ENCODE data around the gene CYLD. TPM values are rescaled to one million over a fixed set of nuclear protein-coding genes. Genes with fewer than 3 reads are reported as not detected.

Gene CYLD
- total RNA-seq, 1 donor from 2014 or later, result 33.9 TPM

DNA sequence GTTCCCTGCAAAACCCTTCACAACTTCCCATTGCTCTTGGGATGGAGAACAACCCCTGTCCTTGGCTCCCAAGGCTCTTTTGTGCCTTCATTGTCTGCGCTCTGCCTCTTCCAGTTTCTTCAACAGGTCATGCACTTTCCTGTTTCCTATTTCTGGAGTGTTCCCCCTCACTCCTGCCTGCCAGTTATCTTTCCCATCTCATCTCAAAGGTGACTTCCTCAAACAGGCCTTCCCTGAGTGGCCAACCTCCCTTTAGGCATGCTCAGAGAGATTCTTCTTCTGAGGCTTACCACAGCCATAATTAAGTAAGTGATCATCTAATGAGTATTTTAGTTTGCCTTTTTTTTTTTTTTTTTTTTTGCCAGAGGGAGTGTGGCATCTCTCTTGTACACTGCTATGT lies 2.9 kb upstream of the CYLD start:
- DNase-seq (ENCODE audit: extremely low spot score in 2 of 2), result no peak
- no peak for TF ChIP-seq POLR2AphosphoS5 (IDR thresholded peaks at IDR 0.05; ENCODE audit: insufficient read depth in 1 of 2, low read depth in 1 of 2)
- TF ChIP-seq POLR2A (IDR thresholded peaks at IDR 0.05), result no peak
- TF ChIP-seq, protein P1, sequence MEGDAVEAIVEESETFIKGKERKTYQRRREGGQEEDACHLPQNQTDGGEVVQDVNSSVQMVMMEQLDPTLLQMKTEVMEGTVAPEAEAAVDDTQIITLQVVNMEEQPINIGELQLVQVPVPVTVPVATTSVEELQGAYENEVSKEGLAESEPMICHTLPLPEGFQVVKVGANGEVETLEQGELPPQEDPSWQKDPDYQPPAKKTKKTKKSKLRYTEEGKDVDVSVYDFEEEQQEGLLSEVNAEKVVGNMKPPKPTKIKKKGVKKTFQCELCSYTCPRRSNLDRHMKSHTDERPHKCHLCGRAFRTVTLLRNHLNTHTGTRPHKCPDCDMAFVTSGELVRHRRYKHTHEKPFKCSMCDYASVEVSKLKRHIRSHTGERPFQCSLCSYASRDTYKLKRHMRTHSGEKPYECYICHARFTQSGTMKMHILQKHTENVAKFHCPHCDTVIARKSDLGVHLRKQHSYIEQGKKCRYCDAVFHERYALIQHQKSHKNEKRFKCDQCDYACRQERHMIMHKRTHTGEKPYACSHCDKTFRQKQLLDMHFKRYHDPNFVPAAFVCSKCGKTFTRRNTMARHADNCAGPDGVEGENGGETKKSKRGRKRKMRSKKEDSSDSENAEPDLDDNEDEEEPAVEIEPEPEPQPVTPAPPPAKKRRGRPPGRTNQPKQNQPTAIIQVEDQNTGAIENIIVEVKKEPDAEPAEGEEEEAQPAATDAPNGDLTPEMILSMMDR (IDR thresholded peaks at IDR 0.05), result no peak
- H3K27me3 ChIP-seq, result no peaks in the 10 kb centered on the region
- H3K36me3 ChIP-seq, result no peaks in the 10 kb centered on the region
- no peak overlapping the region for H3K4me3 ChIP-seq
- H3K9me3 ChIP-seq, result no peaks in the 10 kb centered on the region
- no peak overlapping the region for H3K27ac ChIP-seq
- H3K4me1 ChIP-seq, result peaks cover 19% of the 10 kb centered on the region
- intact Hi-C loops (cut with DNase I), result no loop called here

DNA sequence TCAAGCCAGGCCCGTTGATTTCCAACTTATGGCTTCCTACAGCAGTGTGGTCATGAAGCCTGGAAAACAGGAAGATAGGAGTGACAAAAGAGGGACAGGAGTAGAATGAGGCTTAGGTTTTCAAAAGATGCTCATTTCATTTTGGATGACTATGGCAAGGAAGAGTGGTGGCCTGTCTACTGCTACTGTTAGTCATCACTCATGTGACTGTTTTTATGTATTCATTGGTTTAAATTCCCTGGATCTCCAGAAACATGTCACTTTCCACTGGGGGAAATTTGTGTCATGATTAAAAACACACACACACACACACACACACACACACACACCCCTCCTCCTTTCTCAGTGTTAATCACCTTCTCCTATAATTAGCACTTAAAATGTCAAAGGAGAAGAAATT lies 1.1 kb upstream of the CYLD start:
- DNase-seq (ENCODE audit: extremely low spot score in 2 of 2), result no peak
- Histone ChIP-seq H3K9me3 (no peaks in the 10 kb centered on the region), H3K27ac (peak overlapping the region; percentile 67), H3K36me3 (no peaks in the 10 kb centered on the region), H3K27me3 (no peaks in the 10 kb centered on the region), H3K4me1 (peaks cover 29% of the 10 kb centered on the region), H3K4me3 (peak overlapping the region in 1 of 2 donors; percentile 96)
- TF ChIP-seq, protein P1 (IDR thresholded peaks at IDR 0.05), result no peak
- TF ChIP-seq POLR2AphosphoS5 (IDR thresholded peaks at IDR 0.05; ENCODE audit: insufficient read depth in 1 of 2, low read depth in 1 of 2), result no peak
- TF ChIP-seq POLR2A (IDR thresholded peaks at IDR 0.05), result no peak
- intact Hi-C loops (cut with DNase I), result no loop called here

DNA sequence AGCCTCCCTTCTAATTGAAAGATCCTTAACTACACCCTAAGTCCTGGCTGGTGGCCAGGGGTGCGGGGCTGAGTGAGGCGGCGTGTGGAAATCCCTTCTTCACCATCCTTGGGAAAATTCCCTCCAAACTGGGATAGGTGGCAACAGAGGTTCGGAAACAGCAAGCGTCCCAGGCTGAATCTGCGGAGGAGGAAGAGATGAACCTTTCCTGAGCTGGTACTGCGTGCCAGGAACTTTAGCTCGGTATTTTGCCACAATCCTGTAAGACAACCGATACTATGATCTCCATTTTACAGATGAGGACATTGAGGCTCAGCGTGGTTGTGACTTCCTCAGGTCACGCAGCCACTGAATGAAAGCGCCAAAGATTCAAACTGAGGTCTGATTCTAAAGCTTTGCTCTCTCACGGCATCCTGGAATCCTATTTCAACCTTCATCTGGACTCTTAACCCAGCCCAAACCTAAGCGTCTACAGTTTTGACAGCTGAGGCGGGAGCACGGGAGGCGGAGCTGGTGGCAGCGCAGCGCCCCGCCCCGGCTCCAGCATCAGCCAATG lies 583 bp upstream of the CYLD start:
- peak overlapping the region; percentile 47 to 96 for H3K4me3 ChIP-seq
- H3K27me3 ChIP-seq, result no peaks in the 10 kb centered on the region
- no peak for DNase-seq (ENCODE audit: extremely low spot score in 2 of 2)
- H3K36me3 ChIP-seq, result no peaks in the 10 kb centered on the region
- H3K4me1 ChIP-seq, result peaks cover 35% of the 10 kb centered on the region
- no peaks in the 10 kb centered on the region for H3K9me3 ChIP-seq
- peak overlapping the region; percentile 67 for H3K27ac ChIP-seq
- TF ChIP-seq, protein P1 (IDR thresholded peaks at IDR 0.05), result no peak
- TF ChIP-seq POLR2A (IDR thresholded peaks at IDR 0.05) (no peak), POLR2AphosphoS5 (IDR thresholded peaks at IDR 0.05; ENCODE audit: insufficient read depth in 1 of 2, low read depth in 1 of 2) (no peak)
- intact Hi-C loops (cut with DNase I), result no loop called here

DNA sequence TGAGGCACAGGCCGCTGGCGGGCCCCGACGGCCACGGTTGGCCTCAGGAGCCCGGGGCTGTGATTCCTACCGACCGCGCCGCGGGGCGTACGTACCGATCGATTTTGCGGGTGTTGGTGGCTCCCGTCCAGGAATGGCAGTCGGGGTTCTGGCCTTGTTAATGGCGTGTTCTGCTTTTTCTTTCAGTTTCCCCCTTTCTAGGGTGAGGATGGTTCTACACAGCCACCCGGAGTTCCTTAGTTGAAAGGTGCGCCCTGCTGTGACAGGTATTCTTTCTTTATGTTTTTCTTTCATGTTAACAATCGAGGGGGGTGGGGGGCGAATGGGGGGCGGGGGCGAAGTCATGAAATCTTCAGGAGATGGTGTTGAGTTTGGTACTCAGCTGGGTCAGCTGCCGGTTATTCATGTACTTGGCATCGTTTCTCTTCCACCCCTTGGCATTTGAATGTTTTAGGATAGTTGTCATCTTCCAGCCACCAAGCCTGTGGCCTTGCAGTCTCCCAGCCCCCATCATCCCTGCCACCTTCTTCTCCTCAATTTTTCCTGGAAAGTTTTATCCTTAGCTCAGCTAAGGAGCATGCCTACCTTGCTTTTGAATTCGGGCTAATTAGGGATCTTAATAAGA lies 802 bp downstream of the CYLD start:
- DNase-seq (ENCODE audit: extremely low spot score in 2 of 2), result no peak
- H3K27me3 ChIP-seq, result no peaks in the 10 kb centered on the region
- peak overlapping the region; percentile 96 to 98 for H3K4me3 ChIP-seq
- no peaks in the 10 kb centered on the region for H3K36me3 ChIP-seq
- intact Hi-C loops (cut with DNase I), result no loop called here
- no peak for TF ChIP-seq POLR2A (IDR thresholded peaks at IDR 0.05)
- peak overlapping the region; percentile 95 for H3K27ac ChIP-seq
- H3K9me3 ChIP-seq, result no peaks in the 10 kb centered on the region
- H3K4me1 ChIP-seq, result peaks cover 45% of the 10 kb centered on the region

DNA sequence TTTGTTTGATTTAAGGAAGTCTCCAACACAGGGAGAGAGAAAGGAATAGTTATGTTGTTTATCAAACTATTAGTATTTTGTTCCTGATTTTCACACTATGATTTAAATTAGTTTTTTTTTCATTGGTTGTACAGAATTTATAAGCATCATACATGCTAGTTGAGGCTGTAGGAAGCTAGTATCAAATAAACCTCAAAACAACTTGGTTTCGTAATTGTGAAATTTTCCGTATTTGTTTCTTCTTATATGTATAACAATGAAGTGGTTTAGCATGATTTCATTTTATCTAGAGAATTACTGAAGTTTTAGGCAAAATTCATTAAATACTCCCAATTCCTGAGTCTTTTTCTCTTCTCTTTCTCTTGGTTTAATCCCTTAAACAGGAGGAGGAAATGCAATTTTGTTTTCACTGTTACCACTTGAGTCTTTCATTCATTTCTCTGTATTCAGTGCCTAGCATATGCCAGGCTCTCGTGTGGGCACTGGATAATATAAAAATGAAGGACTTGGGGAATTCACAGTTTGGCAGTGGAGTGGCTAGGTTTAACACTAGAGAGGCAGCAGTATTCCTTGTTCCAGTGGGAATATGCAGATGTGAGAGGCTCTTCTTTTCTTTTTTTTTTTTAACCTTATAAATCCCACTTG lies 1.8 kb downstream of the CYLD start:
- H3K27me3 ChIP-seq, result no peaks in the 10 kb centered on the region
- no peak for DNase-seq (ENCODE audit: extremely low spot score in 2 of 2)
- peaks cover 46% of the 10 kb centered on the region for H3K4me1 ChIP-seq
- no peaks in the 10 kb centered on the region for H3K9me3 ChIP-seq
- intact Hi-C loops (cut with DNase I), result no loop called here
- peak overlapping the region in 1 of 2 donors; percentile 96 for H3K4me3 ChIP-seq
- H3K36me3 ChIP-seq, result no peaks in the 10 kb centered on the region
- no peak overlapping the region for H3K27ac ChIP-seq
- no peak for TF ChIP-seq POLR2AphosphoS5 (IDR thresholded peaks at IDR 0.05; ENCODE audit: insufficient read depth in 1 of 2, low read depth in 1 of 2)
- TF ChIP-seq, protein P1 (IDR thresholded peaks at IDR 0.05), result no peak
- TF ChIP-seq POLR2A (IDR thresholded peaks at IDR 0.05), result no peak

Data from vagina (tissue), 2 donors.